Epithelial cell of prostate (primary cell): ENCODE results near the gene SLC6A17.

Experiments used
- DNase-seq: peaks from one replicate; pipeline ENCODE4 v3.0.0-alpha.2; 2011; ENCODE audit warnings: low read depth, low spot score
- H3K27ac ChIP-seq: fragments of 450-650 bp; 2 replicates; pipeline ENCODE4 v1.5.1; 2017; ENCODE audit warnings: mild to moderate bottlenecking

Gene SLC6A17

GRCh38 chr1:110134050-110134595 lies 16.2 kb upstream of the SLC6A17 start:
- H3K27ac ChIP-seq, result no peak overlapping the region
- DNase-seq, result no peak

GRCh38 chr1:110135246-110135645 lies 15.0 kb upstream of the SLC6A17 start:
- no peak for DNase-seq
- no peak overlapping the region for H3K27ac ChIP-seq

GRCh38 chr1:110135666-110136065 lies 14.6 kb upstream of the SLC6A17 start:
- no peak overlapping the region for H3K27ac ChIP-seq
- DNase-seq, result no peak

- H3K27ac ChIP-seq, result no peak overlapping the region
- DNase-seq, result no peak
These were observed 13.4 kb upstream of the SLC6A17 start for GRCh38 chr1:110136911-110137310.

- no peak for DNase-seq
- H3K27ac ChIP-seq, result no peak overlapping the region
These were observed 11.3 kb upstream of the SLC6A17 start for GRCh38 chr1:110138956-110139355.

GRCh38 chr1:110144366-110144765 lies 5.9 kb upstream of the SLC6A17 start:
- no peak overlapping the region for H3K27ac ChIP-seq
- no peak for DNase-seq

GRCh38 chr1:110148961-110149360 lies 1.3 kb upstream of the SLC6A17 start:
- no peak for DNase-seq
- H3K27ac ChIP-seq, result no peak overlapping the region

- H3K27ac ChIP-seq, result no peak overlapping the region
- DNase-seq, result no peak
These were observed 928 bp downstream of the SLC6A17 start for GRCh38 chr1:110151175-110151669.

GRCh38 chr1:110152133-110152785 lies 2.0 kb downstream of the SLC6A17 start:
- peak; percentile 12 for DNase-seq
- H3K27ac ChIP-seq, result no peak overlapping the region

GRCh38 chr1:110153407-110153950 lies 3.2 kb downstream of the SLC6A17 start:
- no peak for DNase-seq
- no peak overlapping the region for H3K27ac ChIP-seq

GRCh38 chr1:110155878-110156522 lies 5.7 kb downstream of the SLC6A17 start:
- no peak for DNase-seq

GRCh38 chr1:110158261-110158660 lies 8.0 kb downstream of the SLC6A17 start:
- no peak for DNase-seq
- no peak overlapping the region for H3K27ac ChIP-seq

More at GRCh38 chr1:110155878-110156522, 5.7 kb downstream of the SLC6A17 start:
- H3K27ac ChIP-seq, result no peak overlapping the region

GRCh38 chr1:110159168-110159567 lies 8.9 kb downstream of the SLC6A17 start:
- DNase-seq, result no peak
- no peak overlapping the region for H3K27ac ChIP-seq

GRCh38 chr1:110160538-110161100 lies 10.3 kb downstream of the SLC6A17 start:
- no peak overlapping the region for H3K27ac ChIP-seq
- no peak for DNase-seq

GRCh38 chr1:110161165-110161564 lies 10.9 kb downstream of the SLC6A17 start:
- no peak for DNase-seq
- no peak overlapping the region for H3K27ac ChIP-seq

GRCh38 chr1:110161849-110162248 lies 11.6 kb downstream of the SLC6A17 start:
- H3K27ac ChIP-seq, result no peak overlapping the region
- no peak for DNase-seq

- no peak for DNase-seq
These were observed 13.3 kb downstream of the SLC6A17 start for GRCh38 chr1:110163591-110163990.

GRCh38 chr1:110164725-110165350 lies 14.5 kb downstream of the SLC6A17 start:
- no peak for DNase-seq
- no peak overlapping the region for H3K27ac ChIP-seq

More at GRCh38 chr1:110163591-110163990, 13.3 kb downstream of the SLC6A17 start:
- no peak overlapping the region for H3K27ac ChIP-seq

- DNase-seq, result no peak
- H3K27ac ChIP-seq, result no peak overlapping the region
These were observed 15.5 kb downstream of the SLC6A17 start for GRCh38 chr1:110165761-110166231.

GRCh38 chr1:110166861-110167260 lies 16.6 kb downstream of the SLC6A17 start:
- DNase-seq, result no peak
- H3K27ac ChIP-seq, result no peak overlapping the region
